Vagina (tissue), 2 donors: Measurements from ENCODE around the gene KIF1B.

Source experiments
- POLR2A ChIP-seq, 2 donors: fragments of 450-650 bp; IDR thresholded peaks; one replicate each; pipeline ENCODE4 v1.6.1; 2017; ENCODE audit warnings: antibody characterized with exemption in 2 of 2, mild to moderate bottlenecking in 2 of 2, moderate library complexity in 2 of 2
- POLR2AphosphoS5 ChIP-seq, 2 donors: sonication (generic); formaldehyde crosslinking; IDR thresholded peaks; one replicate each; pipeline ENCODE4 v1.9.0; 2017; ENCODE audit warnings: antibody characterized with exemption in 2 of 2, mild to moderate bottlenecking in 2 of 2, low read depth in 1 of 2; ENCODE audit not compliant: insufficient read depth in 1 of 2
- TF ChIP-seq, protein P1 (sequence below), 3 experiments: fragments of 450-650 bp in 2 of 3; fragments of 200-600 bp in 1 of 3; sonication (generic) in 1 of 3; IDR thresholded peaks; one replicate each; pipeline ENCODE4 v1.5.1; 2017 to 2019; ENCODE audit warnings: antibody characterized with exemption in 3 of 3, mild to moderate bottlenecking in 2 of 3, moderate library complexity in 2 of 3

DNA sequence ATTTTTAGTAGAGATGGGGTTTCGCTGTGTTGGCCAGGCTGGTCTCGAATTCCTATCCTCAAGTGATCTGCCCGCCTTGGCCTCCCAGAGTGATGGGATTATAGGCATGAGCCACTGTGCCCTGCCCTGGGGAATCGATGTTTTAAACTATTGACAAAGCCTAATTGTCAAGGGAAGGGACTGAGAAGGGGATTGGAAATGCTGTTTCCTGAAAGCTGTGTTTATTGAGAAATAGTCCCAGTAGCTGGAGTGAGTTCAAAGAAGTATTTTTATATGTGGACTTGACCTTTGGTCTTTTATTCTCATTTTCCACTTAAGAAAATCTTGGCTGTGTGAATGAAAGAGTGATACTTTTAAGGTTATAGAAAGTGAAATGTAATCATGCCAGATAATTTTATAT lies 47.5 kb downstream of the KIF1B start:
- TF ChIP-seq, protein P1, sequence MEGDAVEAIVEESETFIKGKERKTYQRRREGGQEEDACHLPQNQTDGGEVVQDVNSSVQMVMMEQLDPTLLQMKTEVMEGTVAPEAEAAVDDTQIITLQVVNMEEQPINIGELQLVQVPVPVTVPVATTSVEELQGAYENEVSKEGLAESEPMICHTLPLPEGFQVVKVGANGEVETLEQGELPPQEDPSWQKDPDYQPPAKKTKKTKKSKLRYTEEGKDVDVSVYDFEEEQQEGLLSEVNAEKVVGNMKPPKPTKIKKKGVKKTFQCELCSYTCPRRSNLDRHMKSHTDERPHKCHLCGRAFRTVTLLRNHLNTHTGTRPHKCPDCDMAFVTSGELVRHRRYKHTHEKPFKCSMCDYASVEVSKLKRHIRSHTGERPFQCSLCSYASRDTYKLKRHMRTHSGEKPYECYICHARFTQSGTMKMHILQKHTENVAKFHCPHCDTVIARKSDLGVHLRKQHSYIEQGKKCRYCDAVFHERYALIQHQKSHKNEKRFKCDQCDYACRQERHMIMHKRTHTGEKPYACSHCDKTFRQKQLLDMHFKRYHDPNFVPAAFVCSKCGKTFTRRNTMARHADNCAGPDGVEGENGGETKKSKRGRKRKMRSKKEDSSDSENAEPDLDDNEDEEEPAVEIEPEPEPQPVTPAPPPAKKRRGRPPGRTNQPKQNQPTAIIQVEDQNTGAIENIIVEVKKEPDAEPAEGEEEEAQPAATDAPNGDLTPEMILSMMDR (IDR thresholded peaks at IDR 0.05), result no peak
- TF ChIP-seq POLR2AphosphoS5 (IDR thresholded peaks at IDR 0.05; ENCODE audit: insufficient read depth in 1 of 2, low read depth in 1 of 2), result no peak
- TF ChIP-seq POLR2A (IDR thresholded peaks at IDR 0.05), result no peak
